ENCODE results near the gene TAOK1. TPM values are rescaled to one million over a fixed set of nuclear protein-coding genes. Genes with fewer than 3 reads are reported as not detected.

The TAOK1 gene
- total and polyA plus RNA-seq, 2 donors (not counting 1 experiment from before 2014, with no cell fraction given): 9.8 to 80.7 TPM

- DNase-seq (no peak), ATAC-seq (ENCODE audit: low read depth) (no peak)
- no peak overlapping the region for H3K27ac Mint-ChIP-seq
- H3K36me3 ChIP-seq (replicated peaks in 1 of 2; ENCODE audit: control extremely low read depth in 1 of 2, control insufficient read depth in 1 of 2, extremely low read depth in 1 of 2, insufficient read depth in 2 of 2, low read length in 1 of 2): peaks cover 9 to 43% of the 10 kb centered on the region in 2 experiments
- no peak overlapping the region for H3K27ac ChIP-seq (ENCODE audit: low read length in 2 of 2)
- H3K4me1 Mint-ChIP-seq: no peaks in the 10 kb centered on the region
- no peaks in the 10 kb centered on the region for H3K79me2 ChIP-seq (ENCODE audit: control insufficient read depth, insufficient read depth, low read length)
- no peak overlapping the region for H2AFZ ChIP-seq (ENCODE audit: insufficient read depth, low read depth, low read length, poor library complexity, severe bottlenecking)
- no peaks in the 10 kb centered on the region for H3K27me3 Mint-ChIP-seq
- ChIA-PET CTCF (interaction anchor here (1.3 to 3.3 kb wide), 3 partner anchors 9 to 42 kb away, joined by 3 to 30 read pairs (median 4); partner anchors contain the start of gene TP53I13), POLR2A (no interaction called here)
- TF ChIP-seq, protein P1, sequence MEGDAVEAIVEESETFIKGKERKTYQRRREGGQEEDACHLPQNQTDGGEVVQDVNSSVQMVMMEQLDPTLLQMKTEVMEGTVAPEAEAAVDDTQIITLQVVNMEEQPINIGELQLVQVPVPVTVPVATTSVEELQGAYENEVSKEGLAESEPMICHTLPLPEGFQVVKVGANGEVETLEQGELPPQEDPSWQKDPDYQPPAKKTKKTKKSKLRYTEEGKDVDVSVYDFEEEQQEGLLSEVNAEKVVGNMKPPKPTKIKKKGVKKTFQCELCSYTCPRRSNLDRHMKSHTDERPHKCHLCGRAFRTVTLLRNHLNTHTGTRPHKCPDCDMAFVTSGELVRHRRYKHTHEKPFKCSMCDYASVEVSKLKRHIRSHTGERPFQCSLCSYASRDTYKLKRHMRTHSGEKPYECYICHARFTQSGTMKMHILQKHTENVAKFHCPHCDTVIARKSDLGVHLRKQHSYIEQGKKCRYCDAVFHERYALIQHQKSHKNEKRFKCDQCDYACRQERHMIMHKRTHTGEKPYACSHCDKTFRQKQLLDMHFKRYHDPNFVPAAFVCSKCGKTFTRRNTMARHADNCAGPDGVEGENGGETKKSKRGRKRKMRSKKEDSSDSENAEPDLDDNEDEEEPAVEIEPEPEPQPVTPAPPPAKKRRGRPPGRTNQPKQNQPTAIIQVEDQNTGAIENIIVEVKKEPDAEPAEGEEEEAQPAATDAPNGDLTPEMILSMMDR (IDR thresholded peaks at IDR 0.05): no peak
- no peak for TF ChIP-seq EZH2 (IDR thresholded peaks at IDR 0.05; ENCODE audit: borderline replicate concordance, insufficient read depth, low read depth, low read length, poor library complexity, severe bottlenecking)
- H4K20me1 ChIP-seq (ENCODE audit: control insufficient read depth, insufficient read depth, low read length, poor library complexity, severe bottlenecking): no peaks in the 10 kb centered on the region
- WGBS (ENCODE audit: insufficient coverage): 100% methylated on average over 1 of the region's 3 CpGs
- no peak overlapping the region for H3K4me3 Mint-ChIP-seq
- H3K4me3 ChIP-seq (ENCODE audit: control extremely low read depth in 1 of 5, extremely low read depth in 1 of 5, insufficient read depth in 1 of 5, low read depth in 2 of 5, low read length in 4 of 5): no peak overlapping the region
- H3K9me3 ChIP-seq (ENCODE audit: control extremely low read depth in 1 of 3, control insufficient read depth in 2 of 3, insufficient read depth in 1 of 3, low read length in 2 of 3): no peaks in the 10 kb centered on the region
- H3K9ac ChIP-seq (ENCODE audit: low read length): no peak overlapping the region
- H3K9me3 Mint-ChIP-seq (ENCODE audit: insufficient read depth): no peaks in the 10 kb centered on the region
- no peak overlapping the region for H3K4me2 ChIP-seq (replicated peaks; ENCODE audit: low read depth, low read length, poor library complexity, severe bottlenecking)
- H3K27me3 ChIP-seq (replicated peaks in 1 of 4; ENCODE audit: control extremely low read depth in 1 of 4, control insufficient read depth in 3 of 4, insufficient read depth in 4 of 4, low read length in 3 of 4): no peaks in the 10 kb centered on the region
- intact Hi-C loops (cut with micrococcal nuclease): no loop called here
- H3K4me1 ChIP-seq (ENCODE audit: control insufficient read depth in 2 of 2, insufficient read depth in 2 of 2, low read length in 2 of 2): no peaks in the 10 kb centered on the region
Measured at GRCh38 chr17:29526322-29526721, 136.2 kb downstream of the TAOK1 start.

DNA sequence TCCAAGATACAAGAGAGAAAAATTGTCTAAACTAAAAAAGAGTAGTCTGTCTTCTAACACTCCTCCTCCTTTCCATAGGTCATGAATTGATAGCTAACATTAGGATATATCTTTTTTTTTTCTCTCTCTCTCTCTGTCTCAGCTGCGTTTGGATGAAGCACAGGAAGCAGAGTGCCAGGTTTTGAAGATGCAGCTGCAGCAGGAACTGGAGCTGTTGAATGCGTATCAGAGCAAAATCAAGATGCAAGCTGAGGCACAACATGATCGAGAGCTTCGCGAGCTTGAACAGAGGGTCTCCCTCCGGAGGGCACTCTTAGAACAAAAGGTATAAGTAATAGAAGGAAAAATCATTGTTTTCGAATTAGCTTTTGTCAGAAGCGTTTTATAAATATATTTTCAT lies 143.8 kb downstream of the TAOK1 start:
- no peaks in the 10 kb centered on the region for H4K20me1 ChIP-seq (ENCODE audit: control insufficient read depth, insufficient read depth, low read length, poor library complexity, severe bottlenecking)
- no peaks in the 10 kb centered on the region for H3K79me2 ChIP-seq (ENCODE audit: control insufficient read depth, insufficient read depth, low read length)
- intact Hi-C loops (cut with micrococcal nuclease): no loop called here
- H3K9me3 ChIP-seq (ENCODE audit: control extremely low read depth in 1 of 3, control insufficient read depth in 2 of 3, insufficient read depth in 1 of 3, low read length in 2 of 3): no peaks in the 10 kb centered on the region
- Mint-ChIP-seq H3K4me1 (peaks cover 2% of the 10 kb centered on the region), H3K27me3 (no peaks in the 10 kb centered on the region), H3K27ac (no peak overlapping the region), H3K9me3 (ENCODE audit: insufficient read depth) (no peaks in the 10 kb centered on the region), H3K4me3 (no peak overlapping the region)
- DNase-seq (no peak), ATAC-seq (ENCODE audit: low read depth) (no peak)
- no peak overlapping the region for H3K4me2 ChIP-seq (replicated peaks; ENCODE audit: low read depth, low read length, poor library complexity, severe bottlenecking)
- no peaks in the 10 kb centered on the region for H3K27me3 ChIP-seq (replicated peaks in 1 of 4; ENCODE audit: control extremely low read depth in 1 of 4, control insufficient read depth in 3 of 4, insufficient read depth in 4 of 4, low read length in 3 of 4)
- H3K27ac ChIP-seq (ENCODE audit: low read length in 2 of 2): no peak overlapping the region
- ChIA-PET CTCF (interaction anchor here (0.7 to 4.1 kb wide), 12 partner anchors 9 to 608 kb away, joined by 3 to 30 read pairs (median 5); no protein-coding TSS in a partner anchor), POLR2A (no interaction called here)
- TF ChIP-seq, protein P1 (IDR thresholded peaks at IDR 0.05): no peak
- no peak for TF ChIP-seq EZH2 (IDR thresholded peaks at IDR 0.05; ENCODE audit: borderline replicate concordance, insufficient read depth, low read depth, low read length, poor library complexity, severe bottlenecking)
- H3K36me3 ChIP-seq (replicated peaks in 1 of 2; ENCODE audit: control extremely low read depth in 1 of 2, control insufficient read depth in 1 of 2, extremely low read depth in 1 of 2, insufficient read depth in 2 of 2, low read length in 1 of 2): peaks cover 11 to 41% of the 10 kb centered on the region in 2 experiments
- H3K4me1 ChIP-seq (ENCODE audit: control insufficient read depth in 2 of 2, insufficient read depth in 2 of 2, low read length in 2 of 2): no peaks in the 10 kb centered on the region
- H3K4me3 ChIP-seq (ENCODE audit: control extremely low read depth in 1 of 5, extremely low read depth in 1 of 5, insufficient read depth in 1 of 5, low read depth in 2 of 5, low read length in 4 of 5): no peak overlapping the region
- no peak overlapping the region for H2AFZ ChIP-seq (ENCODE audit: insufficient read depth, low read depth, low read length, poor library complexity, severe bottlenecking)
- no peak overlapping the region for H3K9ac ChIP-seq (ENCODE audit: low read length)
- 100% methylated on average over 5 of the region's 8 CpGs for WGBS (ENCODE audit: insufficient coverage)

Data from B cell (primary cell).